Measurements from ENCODE around the gene TOMT.

Gene TOMT

DNA sequence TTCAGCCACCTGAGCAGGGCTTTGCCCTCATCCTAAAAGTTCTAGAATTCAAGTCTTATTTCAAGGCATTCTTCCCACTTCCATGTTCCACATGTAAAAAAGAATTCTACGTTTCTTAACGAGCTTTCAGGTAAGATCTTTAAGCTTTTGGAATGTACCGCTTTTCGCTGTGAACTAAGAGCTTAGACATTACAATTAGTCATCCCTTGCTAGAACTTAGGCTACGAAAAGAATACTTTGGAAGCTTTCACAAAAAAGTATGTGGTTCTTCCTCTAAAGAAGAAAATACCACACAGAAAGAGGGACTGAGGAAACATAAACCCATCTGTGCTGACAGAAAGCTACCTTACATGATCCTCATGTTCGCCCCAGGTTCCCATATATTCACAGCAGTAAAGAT is 27.2 kb upstream of the TOMT start:
- TF ChIP-seq CTCF (IDR thresholded peaks at IDR 0.05; ENCODE audit: low read depth, low read length), result no peak
- Histone ChIP-seq H3K4me1 (peaks cover 14% of the 10 kb centered on the region; the same call in 1 of the 2 replicates), H3K36me3 (peaks cover 10% of the 10 kb centered on the region), H3K4me3 (ENCODE audit: low read depth, low read length) (peak overlapping the region; percentile 74), H3K9me3 (no peaks in the 10 kb centered on the region), H3K27me3 (no peaks in the 10 kb centered on the region)
- DNase-seq, result no peak

DNA sequence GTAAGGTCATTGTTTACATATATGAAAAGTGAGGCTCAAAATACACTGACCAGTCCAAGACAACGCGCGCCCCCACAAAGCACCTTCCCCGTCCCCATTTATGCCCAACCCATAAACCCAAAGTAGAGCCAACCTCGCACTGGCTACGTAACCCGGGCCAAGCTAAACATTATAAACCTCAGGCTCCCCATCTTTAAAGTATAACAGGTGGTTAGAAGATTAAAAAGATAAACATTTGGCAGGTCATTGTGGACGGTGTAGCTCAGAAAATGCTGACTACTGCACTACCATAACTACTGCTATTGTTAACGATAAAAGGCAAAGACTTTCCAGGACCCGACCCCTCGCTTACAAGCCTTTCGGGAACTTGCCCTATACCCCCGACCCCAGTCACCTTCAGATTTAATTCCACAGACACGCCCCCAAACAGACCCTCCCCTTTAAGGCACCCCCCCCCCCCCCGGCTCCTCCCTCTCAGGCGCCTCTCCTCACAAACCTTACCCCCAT is 25.9 kb upstream of the TOMT start:
- Histone ChIP-seq H3K4me1 (peaks cover 14% of the 10 kb centered on the region; the same call in 1 of the 2 replicates), H3K4me3 (ENCODE audit: low read depth, low read length) (peak overlapping the region; percentile 74), H3K27me3 (no peaks in the 10 kb centered on the region), H3K9me3 (no peaks in the 10 kb centered on the region), H3K36me3 (peaks cover 7% of the 10 kb centered on the region)
- no peak for DNase-seq
- TF ChIP-seq CTCF (IDR thresholded peaks at IDR 0.05; ENCODE audit: low read depth, low read length), result no peak

GRCh38 chr11:72080326-72081183 is 25.2 kb upstream of the TOMT start, which contains the start of the genes LRRC51 and NUMA1:
Gene LRRC51 (plus strand): TSS chr11:72080850. CDS start chr11:72089084, 8,234 bp downstream.
Gene NUMA1 (minus strand): TSS chr11:72080542. CDS start chr11:72035943, 44,599 bp downstream.
- DNase-seq, result peak; percentile 99
- peaks cover 7% of the 10 kb centered on the region for H3K36me3 ChIP-seq
- H3K4me1 ChIP-seq, result peaks cover 14% of the 10 kb centered on the region
- TF ChIP-seq CTCF (IDR thresholded peaks at IDR 0.05; ENCODE audit: low read depth, low read length), result no peak
- H3K27me3 ChIP-seq, result no peaks in the 10 kb centered on the region
- peak within 1 kb of the TSS; percentile 74 for H3K4me3 ChIP-seq (ENCODE audit: low read depth, low read length)
- H3K9me3 ChIP-seq, result no peaks in the 10 kb centered on the region

GRCh38 chr11:72081184-72081644 is 24.5 kb upstream of the TOMT start:
- TF ChIP-seq CTCF (IDR thresholded peaks at IDR 0.05; ENCODE audit: low read depth, low read length), result no peak
- no peaks in the 10 kb centered on the region for H3K9me3 ChIP-seq
- H3K27me3 ChIP-seq, result no peaks in the 10 kb centered on the region
- DNase-seq, result no peak
- H3K36me3 ChIP-seq, result peaks cover 1% of the 10 kb centered on the region
- H3K4me1 ChIP-seq, result peaks cover 14% of the 10 kb centered on the region
- peak overlapping the region; percentile 74 for H3K4me3 ChIP-seq (ENCODE audit: low read depth, low read length)

GRCh38 chr11:72081821-72082453 is 23.8 kb upstream of the TOMT start:
- Histone ChIP-seq H3K4me3 (ENCODE audit: low read depth, low read length) (no peak overlapping the region), H3K4me1 (peaks cover 14% of the 10 kb centered on the region), H3K27me3 (no peaks in the 10 kb centered on the region), H3K36me3 (no peaks in the 10 kb centered on the region; the same call in 1 of the 2 replicates), H3K9me3 (no peaks in the 10 kb centered on the region)
- no peak for DNase-seq
- TF ChIP-seq CTCF (IDR thresholded peaks at IDR 0.05; ENCODE audit: low read depth, low read length), result no peak

All from BE2C (cell line).